Measurements from ENCODE around the gene MELK.

DNA sequence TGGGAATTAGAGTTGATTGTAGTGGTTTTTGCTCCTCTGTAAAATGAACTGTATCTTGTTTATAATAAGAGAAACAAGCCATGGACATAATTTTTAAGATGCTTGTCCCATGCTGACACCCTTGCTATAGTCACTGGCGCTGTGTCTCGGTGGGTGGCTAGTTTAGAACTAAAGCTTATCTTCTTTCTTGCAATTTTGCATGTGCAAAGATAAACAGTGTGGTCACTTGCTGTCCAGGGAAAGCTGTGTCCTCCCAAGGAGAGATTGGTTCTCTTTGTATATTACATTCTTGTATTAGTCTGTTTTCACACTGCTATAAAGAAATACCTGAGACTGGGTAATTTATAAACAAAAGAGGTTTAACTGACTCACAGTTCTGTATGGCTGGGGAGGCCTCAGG, 143.8 kb downstream of the MELK start:
- no peak for TF ChIP-seq POLR2A (IDR thresholded peaks at IDR 0.05)
- TF ChIP-seq, protein P1, sequence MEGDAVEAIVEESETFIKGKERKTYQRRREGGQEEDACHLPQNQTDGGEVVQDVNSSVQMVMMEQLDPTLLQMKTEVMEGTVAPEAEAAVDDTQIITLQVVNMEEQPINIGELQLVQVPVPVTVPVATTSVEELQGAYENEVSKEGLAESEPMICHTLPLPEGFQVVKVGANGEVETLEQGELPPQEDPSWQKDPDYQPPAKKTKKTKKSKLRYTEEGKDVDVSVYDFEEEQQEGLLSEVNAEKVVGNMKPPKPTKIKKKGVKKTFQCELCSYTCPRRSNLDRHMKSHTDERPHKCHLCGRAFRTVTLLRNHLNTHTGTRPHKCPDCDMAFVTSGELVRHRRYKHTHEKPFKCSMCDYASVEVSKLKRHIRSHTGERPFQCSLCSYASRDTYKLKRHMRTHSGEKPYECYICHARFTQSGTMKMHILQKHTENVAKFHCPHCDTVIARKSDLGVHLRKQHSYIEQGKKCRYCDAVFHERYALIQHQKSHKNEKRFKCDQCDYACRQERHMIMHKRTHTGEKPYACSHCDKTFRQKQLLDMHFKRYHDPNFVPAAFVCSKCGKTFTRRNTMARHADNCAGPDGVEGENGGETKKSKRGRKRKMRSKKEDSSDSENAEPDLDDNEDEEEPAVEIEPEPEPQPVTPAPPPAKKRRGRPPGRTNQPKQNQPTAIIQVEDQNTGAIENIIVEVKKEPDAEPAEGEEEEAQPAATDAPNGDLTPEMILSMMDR (IDR thresholded peaks at IDR 0.05), result no peak
